ENCODE data around the gene MAP7. TPM values are rescaled to one million over a fixed set of nuclear protein-coding genes. Genes with fewer than 3 reads are reported as not detected.

Gene MAP7
- polyA plus RNA-seq, 6 donors from 2014 or later, result 0.19 to 0.71 (median 0.32) TPM; not detected in 2

DNA sequence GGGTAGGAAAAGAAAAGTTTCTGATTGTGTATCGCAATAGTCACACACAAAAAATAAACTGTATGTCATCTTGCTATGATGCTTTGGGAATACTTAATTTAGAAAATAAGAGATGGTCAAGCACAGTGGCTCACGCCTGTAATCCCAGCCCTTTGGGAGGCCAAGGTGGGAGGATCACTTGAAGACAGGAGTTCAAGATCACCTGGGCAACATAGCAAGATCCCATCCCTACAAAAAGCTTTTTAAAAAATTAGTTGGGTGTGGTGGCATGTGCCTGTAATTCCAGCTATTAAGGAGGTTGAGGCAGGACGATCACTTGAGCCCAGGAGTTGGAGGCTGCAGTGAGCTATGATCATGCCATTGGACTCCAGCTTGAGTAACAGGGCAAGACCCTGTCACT, 27.6 kb downstream of the MAP7 start:
- peaks cover 9 to 18% (median 16%) of the 10 kb centered on the region in 3 donors for H3K4me1 Mint-ChIP-seq
- peaks cover 17 to 27% (median 18%) of the 10 kb centered on the region in 3 donors for H3K27me3 Mint-ChIP-seq
- no peak overlapping the region for H3K4me3 Mint-ChIP-seq
- no peak overlapping the region for H3K27ac Mint-ChIP-seq
- DNase-seq (no peak), ATAC-seq (ENCODE audit: low read depth in 2 of 2) (no peak)
- no peaks in the 10 kb centered on the region for H3K9me3 Mint-ChIP-seq
- H3K36me3 Mint-ChIP-seq, result no peaks in the 10 kb centered on the region

GRCh38 chr6:136521911-136522310, 28.3 kb downstream of the MAP7 start:
- Mint-ChIP-seq H3K36me3 (no peaks in the 10 kb centered on the region), H3K4me3 (no peak overlapping the region), H3K27ac (no peak overlapping the region), H3K9me3 (no peaks in the 10 kb centered on the region), H3K27me3 (peaks cover 11 to 23% (median 11%) of the 10 kb centered on the region in 3 donors), H3K4me1 (peaks cover 9 to 18% (median 16%) of the 10 kb centered on the region in 3 donors)
- ATAC-seq (ENCODE audit: low read depth in 2 of 2) (no peak), DNase-seq (no peak)

DNA sequence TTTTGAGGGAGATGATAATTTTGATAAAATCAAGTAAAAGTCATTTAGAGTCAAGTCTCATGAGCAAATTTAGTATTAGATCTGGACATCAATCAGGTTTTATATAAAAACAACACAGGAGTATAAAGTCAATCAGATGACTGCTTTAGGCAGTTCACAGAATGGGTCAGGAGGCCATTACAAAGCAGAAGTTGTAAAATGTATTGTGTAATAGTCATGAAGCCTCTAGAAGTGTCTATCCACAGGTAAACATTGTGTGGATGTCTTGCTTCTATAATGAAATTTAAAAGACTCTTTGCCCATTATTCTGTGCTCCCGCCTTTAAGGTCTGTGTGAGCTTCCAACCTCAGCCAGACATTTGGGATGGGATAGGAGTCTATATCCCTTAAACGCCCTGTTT, 28.8 kb downstream of the MAP7 start:
- Mint-ChIP-seq H3K9me3 (no peaks in the 10 kb centered on the region), H3K36me3 (no peaks in the 10 kb centered on the region), H3K27me3 (peaks cover 6 to 25% (median 7%) of the 10 kb centered on the region in 3 donors), H3K4me1 (peaks cover 5 to 14% (median 12%) of the 10 kb centered on the region in 3 donors), H3K27ac (no peak overlapping the region), H3K4me3 (no peak overlapping the region)
- DNase-seq, result no peak
- ATAC-seq (ENCODE audit: low read depth in 2 of 2), result no peak

DNA sequence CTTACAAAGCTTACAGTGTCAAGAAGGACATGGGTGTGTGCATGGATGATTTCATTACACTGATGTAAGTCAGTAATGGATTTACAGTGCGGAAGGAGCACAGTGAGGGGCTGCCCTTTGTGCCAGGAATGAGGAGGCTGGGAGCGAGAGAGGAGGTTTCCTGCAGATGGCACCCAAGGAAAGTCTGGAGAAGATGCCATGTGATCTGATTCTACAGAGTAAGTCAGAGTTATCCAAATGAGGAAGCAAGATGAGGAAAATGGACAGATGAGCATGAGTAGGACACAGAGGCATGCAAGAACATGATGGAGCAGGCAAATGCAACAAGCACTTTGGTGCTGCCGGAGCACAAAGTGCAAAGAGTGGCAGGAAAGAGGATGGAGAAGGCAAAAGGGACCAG, 29.7 kb downstream of the MAP7 start:
- Mint-ChIP-seq H3K27ac (no peak overlapping the region), H3K36me3 (no peaks in the 10 kb centered on the region), H3K27me3 (peaks cover 0 to 24% (median 5%) of the 10 kb centered on the region in 3 donors), H3K4me3 (no peak overlapping the region), H3K9me3 (no peaks in the 10 kb centered on the region), H3K4me1 (peaks cover 0 to 7% (median 5%) of the 10 kb centered on the region in 3 donors)
- ATAC-seq (ENCODE audit: low read depth in 2 of 2), result no peak
- DNase-seq, result no peak

GRCh38 chr6:136517582-136517981, 32.6 kb downstream of the MAP7 start:
- Mint-ChIP-seq H3K36me3 (no peaks in the 10 kb centered on the region), H3K9me3 (no peaks in the 10 kb centered on the region), H3K27ac (no peak overlapping the region), H3K27me3 (peaks cover 0 to 24% (median 5%) of the 10 kb centered on the region in 3 donors), H3K4me1 (no peaks in the 10 kb centered on the region), H3K4me3 (no peak overlapping the region)
- DNase-seq (no peak), ATAC-seq (ENCODE audit: low read depth in 2 of 2) (no peak)

- H3K9me3 Mint-ChIP-seq, result no peaks in the 10 kb centered on the region
- DNase-seq, result no peak
- no peak for ATAC-seq (ENCODE audit: low read depth in 2 of 2)
- H3K4me1 Mint-ChIP-seq, result no peaks in the 10 kb centered on the region
- H3K4me3 Mint-ChIP-seq, result no peak overlapping the region
- peaks cover 0 to 24% (median 5%) of the 10 kb centered on the region in 3 donors for H3K27me3 Mint-ChIP-seq
- H3K36me3 Mint-ChIP-seq, result no peaks in the 10 kb centered on the region
- no peak overlapping the region for H3K27ac Mint-ChIP-seq
Observed at GRCh38 chr6:136517002-136517401, 33.2 kb downstream of the MAP7 start.

DNA sequence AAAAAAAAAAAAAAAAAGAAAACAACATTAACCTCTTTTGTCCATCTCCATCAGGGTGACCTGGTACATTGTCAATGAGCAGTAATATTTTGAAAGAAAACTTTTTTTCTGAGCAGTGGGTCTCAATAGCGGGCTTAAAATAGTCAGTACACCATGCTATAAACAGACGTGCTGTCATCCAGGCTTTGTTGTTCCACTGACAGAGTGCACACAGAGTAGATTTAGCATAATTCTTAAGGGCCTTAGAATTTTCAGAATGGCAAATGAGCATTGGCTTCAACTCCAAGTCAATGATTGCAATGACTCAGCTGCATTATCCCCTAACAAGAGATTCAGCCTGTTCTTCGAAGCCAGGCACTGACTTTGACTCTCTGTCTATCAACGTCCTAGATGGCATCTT, 35.6 kb downstream of the MAP7 start:
- Mint-ChIP-seq H3K4me1 (no peaks in the 10 kb centered on the region), H3K27ac (no peak overlapping the region), H3K27me3 (peaks cover 0 to 13% (median 5%) of the 10 kb centered on the region in 3 donors), H3K36me3 (no peaks in the 10 kb centered on the region), H3K9me3 (no peaks in the 10 kb centered on the region), H3K4me3 (no peak overlapping the region)
- DNase-seq (no peak), ATAC-seq (ENCODE audit: low read depth in 2 of 2) (no peak)

GRCh38 chr6:136511926-136512325, 38.3 kb downstream of the MAP7 start:
- Mint-ChIP-seq H3K4me3 (no peak overlapping the region), H3K36me3 (no peaks in the 10 kb centered on the region), H3K27ac (no peak overlapping the region), H3K9me3 (no peaks in the 10 kb centered on the region), H3K27me3 (peaks cover 0 to 10% (median 5%) of the 10 kb centered on the region in 3 donors), H3K4me1 (no peaks in the 10 kb centered on the region)
- ATAC-seq (ENCODE audit: low read depth in 2 of 2) (no peak), DNase-seq (no peak)

GRCh38 chr6:136511397-136511796, 38.8 kb downstream of the MAP7 start:
- ATAC-seq (ENCODE audit: low read depth in 2 of 2) (no peak), DNase-seq (no peak)
- Mint-ChIP-seq H3K36me3 (no peaks in the 10 kb centered on the region), H3K4me3 (no peak overlapping the region), H3K4me1 (no peaks in the 10 kb centered on the region), H3K9me3 (no peaks in the 10 kb centered on the region), H3K27ac (no peak overlapping the region), H3K27me3 (peaks cover 0 to 5% (median 4%) of the 10 kb centered on the region in 3 donors)

- no peak overlapping the region for H3K4me3 Mint-ChIP-seq
- no peaks in the 10 kb centered on the region for H3K4me1 Mint-ChIP-seq
- no peak for DNase-seq
- no peaks in the 10 kb centered on the region for H3K27me3 Mint-ChIP-seq
- no peak overlapping the region for H3K27ac Mint-ChIP-seq
- ATAC-seq (ENCODE audit: low read depth in 2 of 2), result no peak
- H3K9me3 Mint-ChIP-seq, result no peaks in the 10 kb centered on the region
- H3K36me3 Mint-ChIP-seq, result no peaks in the 10 kb centered on the region
Observed at GRCh38 chr6:136510782-136511181, 39.4 kb downstream of the MAP7 start.

DNA sequence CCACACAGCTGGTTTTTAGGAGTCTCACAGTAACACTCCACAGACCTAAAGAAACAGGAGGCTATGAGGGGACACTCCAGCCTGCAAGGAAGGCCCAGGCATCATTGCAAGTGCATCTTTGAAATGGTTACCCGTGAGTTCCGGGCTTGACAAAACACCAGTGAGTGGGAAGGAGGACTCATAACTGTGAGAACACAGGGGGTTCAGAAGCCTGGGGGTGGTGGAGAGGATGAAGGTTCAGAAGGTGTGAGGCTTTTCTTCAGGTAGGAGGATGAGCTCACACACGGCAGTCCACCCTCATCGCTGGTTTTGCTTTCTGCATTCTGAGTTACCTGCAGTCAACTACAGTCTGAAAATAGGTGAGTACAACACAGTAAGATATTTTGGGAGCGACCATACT, 39.9 kb downstream of the MAP7 start:
- Mint-ChIP-seq H3K4me3 (no peak overlapping the region), H3K27me3 (no peaks in the 10 kb centered on the region), H3K4me1 (no peaks in the 10 kb centered on the region), H3K27ac (peak overlapping the region in 1 of 6 donors; percentile 28), H3K36me3 (no peaks in the 10 kb centered on the region), H3K9me3 (no peaks in the 10 kb centered on the region)
- no peak for DNase-seq
- ATAC-seq (ENCODE audit: low read depth in 2 of 2), result no peak

DNA sequence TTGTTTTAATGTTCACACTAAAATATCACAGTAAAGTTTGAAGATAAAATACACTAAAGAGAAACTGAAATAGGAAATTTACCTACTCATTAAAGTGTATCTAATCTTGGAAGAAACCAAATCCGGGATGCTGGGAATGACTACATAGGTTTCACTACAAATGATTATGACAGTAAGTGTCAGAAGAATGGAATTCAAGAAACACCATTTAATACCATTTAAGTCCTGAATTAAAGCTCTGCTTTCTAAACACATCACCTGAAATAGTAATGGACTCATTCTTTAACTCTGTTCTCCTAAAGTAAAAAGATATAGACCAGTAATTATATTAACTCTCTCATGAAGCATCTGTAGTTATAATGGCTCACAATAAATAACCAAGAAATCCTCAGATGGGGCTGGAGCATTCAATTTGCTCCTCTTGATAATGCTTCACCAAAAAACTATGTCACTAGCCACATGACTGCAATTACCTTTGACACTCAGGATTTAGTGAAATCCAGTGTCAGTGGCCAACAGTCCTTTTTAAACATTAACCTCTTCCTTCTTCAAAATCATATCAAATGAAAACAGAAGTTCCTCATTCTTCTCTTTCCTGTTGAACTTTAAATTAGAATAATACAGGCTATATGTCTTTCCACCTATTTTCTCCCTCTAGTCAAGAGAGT, 41.4 kb downstream of the MAP7 start:
- no peaks in the 10 kb centered on the region for H3K27me3 Mint-ChIP-seq
- no peak for ATAC-seq (ENCODE audit: low read depth in 2 of 2)

DNA sequence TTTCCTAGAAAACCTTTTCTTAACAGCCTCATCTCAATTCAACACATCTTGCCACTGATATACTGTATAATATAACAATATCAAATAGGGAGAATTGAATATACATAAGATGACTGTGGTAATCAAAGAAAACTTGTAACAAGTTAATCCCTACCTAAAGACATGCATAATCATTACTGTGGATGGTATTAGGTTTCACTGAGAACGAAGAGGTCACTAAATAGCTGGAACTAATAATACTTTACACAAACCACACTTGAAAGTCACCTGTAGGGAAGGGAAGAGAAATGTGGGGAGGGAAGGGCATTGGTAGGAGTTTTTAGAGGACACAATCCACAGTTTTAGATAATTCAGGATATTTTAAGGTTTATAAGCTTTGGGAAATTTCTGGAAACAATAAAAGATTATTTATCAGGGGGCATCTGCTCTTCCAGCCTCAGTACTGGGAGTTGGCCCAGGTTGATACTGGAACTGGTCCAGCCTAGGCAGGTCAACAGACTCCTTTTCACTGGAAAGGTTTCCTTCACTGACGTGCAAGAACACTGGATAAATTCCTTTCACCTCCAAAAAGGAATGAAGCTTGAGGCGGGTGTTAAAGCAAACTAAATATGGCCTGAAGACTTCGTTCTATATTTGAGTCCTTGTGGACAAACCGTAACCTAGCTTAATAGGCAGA, 44.0 kb downstream of the MAP7 start:
- DNase-seq (no peak), ATAC-seq (ENCODE audit: low read depth in 2 of 2) (no peak)
- H3K36me3 Mint-ChIP-seq, result no peaks in the 10 kb centered on the region
- H3K27me3 Mint-ChIP-seq, result no peaks in the 10 kb centered on the region
- no peak overlapping the region for H3K27ac Mint-ChIP-seq
- peaks cover 9 to 26% (median 13%) of the 10 kb centered on the region in 3 donors for H3K4me1 Mint-ChIP-seq
- H3K4me3 Mint-ChIP-seq, result no peak overlapping the region
- H3K9me3 Mint-ChIP-seq, result no peaks in the 10 kb centered on the region

More for the DNA sequence above, 41.4 kb downstream of the MAP7 start:
- H3K4me1 Mint-ChIP-seq, result peaks cover 0 to under 1% (median 0%) of the 10 kb centered on the region in 3 donors
- no peaks in the 10 kb centered on the region for H3K36me3 Mint-ChIP-seq
- H3K9me3 Mint-ChIP-seq, result no peaks in the 10 kb centered on the region
- H3K27ac Mint-ChIP-seq, result no peak overlapping the region
- DNase-seq, result no peak
- no peak overlapping the region for H3K4me3 Mint-ChIP-seq

- Mint-ChIP-seq H3K27ac (no peak overlapping the region), H3K4me1 (peaks cover 9 to 30% (median 13%) of the 10 kb centered on the region in 3 donors), H3K36me3 (no peaks in the 10 kb centered on the region), H3K9me3 (no peaks in the 10 kb centered on the region), H3K4me3 (peak overlapping the region in 6 of 8 donors; percentile 9 to 63 (median 52)), H3K27me3 (no peaks in the 10 kb centered on the region)
- ATAC-seq (ENCODE audit: low read depth in 2 of 2), result no peak
- DNase-seq, result no peak
Observed at GRCh38 chr6:136503303-136504029, 46.8 kb downstream of the MAP7 start.

Data from naive B cell (primary cell).